Right kidney (tissue), 9 donors: Measurements from ENCODE around the gene ACAP2.
"Not testable (repeated sequence)": the region's sequence is repeated elsewhere in the genome, so short reads cannot be mapped to it uniquely, and the experiment has no call there.

Experiments
- DNase-seq: peaks from one replicate; pipeline ENCODE4 v3.0.0-alpha.2; 2016
- long read RNA-seq, 8 donors: transcript quantifications; one replicate each; lab custom pipeline, GENCODE V29; 2026

ACAP2 gene
- long read RNA-seq, donor 1, full-length matches to known transcripts: 3 of 3 reads
- long read RNA-seq, donor 1, partial matches to known transcripts: 0 of 3 reads
- long read RNA-seq, donor 1, other reads (novel, unspliced or antisense): 0 of 3 reads
- long read RNA-seq, donor 2, full-length matches to known transcripts: 2 of 2 reads
- long read RNA-seq, donor 2, partial matches to known transcripts: 0 of 2 reads
- long read RNA-seq, donor 2, other reads (novel, unspliced or antisense): 0 of 2 reads
- long read RNA-seq, donor 3, full-length matches to known transcripts: 4 of 4 reads
- long read RNA-seq, donor 3, partial matches to known transcripts: 0 of 4 reads
- long read RNA-seq, donor 3, other reads (novel, unspliced or antisense): 0 of 4 reads
- long read RNA-seq, donor 4, full-length matches to known transcripts: 1 of 1 reads
- long read RNA-seq, donor 4, partial matches to known transcripts: 0 of 1 reads
- long read RNA-seq, donor 4, other reads (novel, unspliced or antisense): 0 of 1 reads
- long read RNA-seq, donor 5, full-length matches to known transcripts: 6 of 6 reads
- long read RNA-seq, donor 5, partial matches to known transcripts: 0 of 6 reads
- long read RNA-seq, donor 5, other reads (novel, unspliced or antisense): 0 of 6 reads
- long read RNA-seq, donor 6, full-length matches to known transcripts: 1 of 1 reads
- long read RNA-seq, donor 6, partial matches to known transcripts: 0 of 1 reads
- long read RNA-seq, donor 6, other reads (novel, unspliced or antisense): 0 of 1 reads
- long read RNA-seq, donor 7, full-length matches to known transcripts: 1 of 12 reads
- long read RNA-seq, donor 7, partial matches to known transcripts: 11 of 12 reads
- long read RNA-seq, donor 7, other reads (novel, unspliced or antisense): 0 of 12 reads
- long read RNA-seq, donor 8: 0 reads

DNA sequence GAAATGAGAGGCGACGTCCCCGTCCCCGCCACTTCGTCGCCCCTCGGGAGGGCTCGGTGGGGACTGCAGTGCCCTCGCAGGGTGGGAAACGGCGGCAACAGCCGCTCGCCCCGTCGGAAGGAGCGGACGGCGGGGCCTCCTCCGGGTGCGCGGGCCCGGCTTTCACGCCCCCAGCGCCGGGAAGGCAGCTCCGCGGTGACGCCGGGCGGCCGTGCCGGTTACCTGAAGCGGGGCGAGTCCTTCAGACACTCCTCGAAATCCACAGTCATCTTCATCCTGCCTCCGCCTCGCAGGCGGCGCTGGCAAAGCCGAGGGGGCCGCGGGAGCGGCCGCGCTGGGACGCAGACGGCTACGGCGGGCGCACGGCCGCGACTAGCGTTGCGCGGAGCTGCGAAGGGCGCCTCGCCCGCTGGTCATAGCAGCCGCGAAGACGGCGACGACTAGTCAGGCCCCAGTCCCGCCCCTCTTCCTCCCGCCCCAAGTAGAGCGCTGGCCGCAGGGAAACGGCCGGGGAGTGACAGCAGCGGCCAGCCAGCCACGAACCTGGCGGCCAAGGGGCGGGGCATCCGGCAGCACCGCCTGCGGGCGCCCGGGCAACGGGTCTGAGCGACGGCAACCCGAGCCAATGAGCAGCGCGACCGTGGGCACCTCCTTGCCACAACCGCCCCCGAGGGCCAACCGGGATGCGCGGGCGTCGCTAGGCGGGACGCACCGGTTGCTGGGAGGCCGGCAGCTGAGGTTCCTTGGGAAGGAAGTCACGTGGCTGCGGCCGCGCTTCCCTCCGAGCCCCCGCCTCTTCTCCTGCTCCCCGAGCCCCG, at the start of gene ACAP2:
Gene ACAP2, minus strand, starts transcription at position 448 of the 818 bp plus-strand sequence. Its CDS starts 173 bp downstream, at position 275.
- DNase-seq: peak; percentile 98

DNA sequence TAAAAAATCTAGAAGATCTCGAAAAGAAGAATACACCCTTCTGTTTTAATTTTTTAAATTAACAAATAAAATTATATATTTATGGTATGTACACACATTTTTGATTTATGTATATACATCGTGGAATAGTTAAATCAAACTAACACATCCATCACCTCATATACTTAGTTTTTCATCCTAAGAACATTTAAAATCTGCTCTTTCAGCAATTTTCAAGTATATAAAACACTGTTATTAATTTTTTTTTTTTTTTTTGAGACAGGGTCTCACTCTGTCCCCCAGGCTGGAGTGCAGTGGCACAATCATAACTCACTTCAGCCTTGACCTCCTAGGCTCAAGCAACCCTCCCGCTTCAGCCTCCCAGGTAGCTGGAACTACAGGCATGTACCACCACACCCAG, 32.8 kb upstream of the ACAP2 start:
- DNase-seq: no peak

- not testable (repeated sequence) for DNase-seq
Measured at GRCh38 chr3:195475116-195475515, 32.3 kb upstream of the ACAP2 start.

DNA sequence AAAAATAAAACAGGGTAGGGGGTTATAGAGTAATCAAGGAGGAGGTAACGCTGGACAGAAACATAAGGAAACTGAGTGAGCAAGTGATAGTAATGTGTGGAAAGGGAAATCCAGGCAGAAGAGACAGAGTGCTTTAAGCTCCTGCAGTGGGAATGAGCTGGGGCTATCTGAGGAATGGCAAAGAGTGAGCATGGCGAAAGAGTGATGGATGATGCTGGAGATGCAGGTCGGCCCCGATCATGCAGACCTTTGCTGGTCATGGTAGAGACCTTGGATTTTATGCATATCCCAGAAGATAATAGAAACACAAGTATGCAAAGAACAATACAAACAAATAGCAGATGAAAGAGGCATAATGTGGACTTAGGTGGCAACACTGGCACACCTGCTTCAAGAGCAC, 26.0 kb upstream of the ACAP2 start:
- DNase-seq: no peak

DNA sequence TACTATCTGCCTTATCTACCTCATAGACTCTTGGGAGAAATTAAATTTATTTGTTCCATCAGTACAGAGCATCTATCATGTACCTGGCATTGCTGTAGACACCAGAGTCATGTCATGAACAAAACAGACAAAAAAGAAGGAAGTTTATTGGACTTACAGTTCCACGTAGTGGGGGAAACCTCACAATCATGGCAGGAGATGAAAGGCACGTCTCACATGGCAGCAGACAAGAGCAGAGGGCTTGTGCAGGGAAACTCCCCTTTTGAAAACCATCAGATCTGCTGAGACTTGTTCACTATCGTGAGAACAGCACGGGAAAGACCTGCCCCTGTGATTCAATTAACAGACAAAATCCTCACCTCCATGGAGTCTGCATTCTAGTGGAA, 25.6 kb upstream of the ACAP2 start:
- DNase-seq: no peak

GRCh38 chr3:195467641-195468390, 25.0 kb upstream of the ACAP2 start:
- no peak for DNase-seq

DNA sequence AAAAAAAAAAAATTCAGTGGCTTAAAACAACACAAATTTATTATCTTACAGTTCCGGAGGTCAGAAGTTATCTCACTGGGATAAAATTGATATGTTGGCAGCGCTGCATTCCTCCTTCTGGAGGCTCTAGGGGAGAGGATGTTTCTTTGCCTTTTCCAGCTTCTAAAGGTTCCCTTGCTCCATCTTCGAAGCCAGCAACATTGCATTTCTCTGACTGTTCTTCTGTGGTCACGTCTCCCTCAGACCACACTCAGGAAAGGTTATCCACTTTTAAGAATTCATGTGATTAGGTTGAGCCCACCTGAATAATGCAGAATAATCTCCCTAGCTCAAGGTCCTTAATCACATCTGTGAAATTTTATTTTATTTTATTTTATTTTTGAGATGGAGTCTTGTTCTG, 23.4 kb upstream of the ACAP2 start:
- DNase-seq: no peak

DNA sequence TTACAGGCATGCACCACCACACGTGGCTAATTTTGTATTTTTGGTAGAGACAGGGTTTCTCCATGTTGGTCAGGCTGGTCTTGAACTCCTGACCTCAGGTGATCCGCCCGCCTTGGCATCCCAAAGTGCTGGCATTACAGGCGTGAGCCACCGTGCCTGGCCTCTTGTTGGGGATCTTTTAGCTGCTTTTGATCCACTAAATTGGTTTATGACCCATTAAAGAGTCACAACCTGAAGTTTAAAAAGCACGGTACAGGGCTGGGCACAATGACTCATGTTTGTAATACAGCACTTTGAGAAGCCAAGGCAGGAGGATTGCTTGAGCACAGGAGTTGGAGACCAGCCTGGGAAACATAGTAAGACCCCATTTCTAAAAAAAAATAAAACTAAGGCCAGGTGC, 20.1 kb upstream of the ACAP2 start:
- DNase-seq: not testable (repeated sequence)

- no peak for DNase-seq
Measured at GRCh38 chr3:195462308-195462610, 19.4 kb upstream of the ACAP2 start.

GRCh38 chr3:195461594-195462307, 18.9 kb upstream of the ACAP2 start:
- DNase-seq: peak; percentile 15

- no peak for DNase-seq
Measured at GRCh38 chr3:195460091-195460713, 17.4 kb upstream of the ACAP2 start.

GRCh38 chr3:195458316-195458717, 15.5 kb upstream of the ACAP2 start:
- no peak for DNase-seq

- DNase-seq: no peak
Measured at GRCh38 chr3:195455789-195456188, 13.0 kb upstream of the ACAP2 start.

- DNase-seq: no peak
Measured at GRCh38 chr3:195453236-195453635, 10.4 kb upstream of the ACAP2 start.

DNA sequence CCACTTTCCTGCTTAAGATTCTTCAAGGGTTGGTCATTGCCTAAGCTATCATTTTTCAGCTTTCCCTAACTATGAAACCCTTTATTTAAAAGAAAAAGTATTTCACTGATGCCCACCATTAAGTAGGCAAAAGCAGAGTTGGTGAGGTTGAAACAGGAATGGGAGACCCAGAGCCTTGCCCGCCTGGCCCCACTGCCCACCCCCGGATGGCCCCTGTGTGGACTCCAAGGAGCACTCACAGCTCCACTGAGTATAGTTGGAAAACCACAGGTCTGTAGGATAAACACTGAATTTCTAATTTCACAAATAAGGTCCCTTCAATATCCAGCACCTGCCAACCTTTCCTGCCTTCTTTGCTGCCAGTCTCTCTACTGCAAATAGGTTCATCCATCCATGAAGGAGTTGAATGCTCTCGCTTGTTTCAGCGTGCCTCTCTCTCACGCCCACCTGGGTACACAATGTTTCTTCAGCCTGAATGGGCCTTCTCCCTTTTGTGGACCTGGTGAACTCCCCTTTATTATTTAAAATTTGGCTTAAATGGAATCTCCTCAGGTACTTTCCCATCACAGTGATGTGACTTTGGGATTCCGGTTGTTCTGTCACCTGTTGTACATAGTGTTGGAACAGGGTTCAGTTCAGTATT, 8.7 kb upstream of the ACAP2 start:
- DNase-seq: peak; percentile 20

DNA sequence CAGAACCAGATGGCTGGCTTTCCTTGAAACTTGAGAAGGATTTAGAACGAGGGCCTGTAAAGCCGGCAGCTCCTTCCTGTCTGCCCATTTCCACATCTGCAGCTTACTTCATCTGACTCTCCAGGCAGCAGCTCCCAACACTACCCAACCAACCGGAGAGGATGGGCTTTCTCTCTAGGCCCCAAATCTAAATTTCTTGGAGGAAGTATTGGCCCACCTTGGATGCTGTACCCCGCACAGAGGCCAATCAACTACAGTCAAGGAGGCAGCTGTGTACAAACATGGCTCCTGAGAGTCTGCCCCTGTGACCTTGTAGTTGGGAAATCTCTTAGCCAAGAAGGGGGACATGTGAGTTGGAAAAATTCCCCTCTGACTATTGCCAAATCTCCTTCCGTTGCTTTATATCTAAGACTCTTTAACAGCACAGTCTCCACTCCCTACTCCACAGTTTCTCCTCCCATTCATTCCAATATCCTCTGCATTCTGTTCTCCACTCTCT, 8.0 kb upstream of the ACAP2 start:
- peak; percentile 12 for DNase-seq

DNA sequence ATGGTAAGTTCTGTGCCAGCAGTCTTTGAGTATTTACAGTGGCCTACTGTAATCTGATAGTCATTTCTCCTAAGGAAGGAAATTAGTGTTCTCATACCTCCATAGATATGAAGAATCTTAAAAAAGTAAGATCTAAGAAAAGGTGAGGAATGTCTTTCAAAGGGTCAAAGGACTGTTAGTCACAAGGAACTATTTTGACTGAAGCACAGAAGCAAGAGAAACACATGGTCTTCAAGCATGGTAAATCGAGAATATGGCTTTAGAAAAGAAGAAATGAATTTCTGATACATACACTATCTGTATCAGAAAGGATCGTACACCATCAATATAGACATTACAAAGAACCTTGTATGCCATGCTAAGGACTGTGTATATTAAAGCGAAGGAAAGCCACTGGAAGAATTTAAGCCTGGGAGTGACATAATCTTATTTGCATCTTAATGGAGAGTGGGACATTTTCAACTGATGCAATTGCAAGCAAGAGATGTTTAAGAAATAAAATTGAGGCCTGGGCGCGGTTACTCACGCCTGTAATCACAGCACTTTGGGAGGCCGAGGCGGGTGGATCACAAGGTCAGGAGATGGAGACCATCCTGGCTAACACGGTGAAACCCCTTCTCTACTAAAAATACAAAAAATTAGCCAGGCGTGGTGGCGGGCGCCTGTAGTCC, 5.5 kb upstream of the ACAP2 start:
- no peak for DNase-seq

DNA sequence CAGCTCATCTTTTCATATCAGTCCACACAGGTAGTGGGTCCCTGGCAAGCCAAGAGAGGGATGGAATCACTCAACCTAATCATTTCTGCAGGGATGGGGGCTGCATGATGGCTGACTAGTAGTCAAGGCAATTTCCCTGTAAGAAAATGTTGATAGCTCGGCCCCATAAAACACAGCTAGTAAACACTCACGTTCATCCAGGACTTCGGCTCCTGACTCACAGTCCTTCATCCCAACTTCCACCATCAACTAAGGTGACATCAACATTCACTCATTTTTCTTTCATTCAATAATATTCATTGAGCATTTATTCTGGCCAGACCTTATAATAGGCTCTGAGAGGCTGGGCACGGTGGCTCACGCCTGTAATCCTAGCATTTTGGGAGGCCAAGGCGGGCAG, 4.4 kb upstream of the ACAP2 start:
- no peak for DNase-seq

DNA sequence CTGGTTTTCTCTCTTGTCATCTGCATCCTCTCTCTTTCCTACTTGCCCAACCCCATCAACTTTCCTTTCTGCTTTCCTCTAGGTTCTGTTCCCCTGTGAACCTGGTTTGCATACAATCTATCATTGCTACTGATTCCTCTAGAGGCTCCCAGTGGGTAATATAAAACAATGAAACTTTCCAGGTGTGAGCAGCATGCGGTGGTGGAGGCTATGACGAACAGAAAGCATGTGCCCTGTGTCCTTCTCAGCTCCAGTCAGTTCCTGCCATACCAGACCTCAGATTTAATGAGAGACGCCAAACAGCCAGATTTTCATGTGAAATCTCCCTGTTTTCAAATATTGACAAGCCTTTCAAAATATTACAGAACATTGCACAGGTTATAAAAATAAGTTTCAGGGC, 3.5 kb upstream of the ACAP2 start:
- no peak for DNase-seq
